ENCODE results near the gene AKTIP. TPM values are rescaled to one million over a fixed set of nuclear protein-coding genes. Genes with fewer than 3 reads are reported as not detected.
"Not testable (repeated sequence)": the region's sequence is repeated elsewhere in the genome, so short reads cannot be mapped to it uniquely, and the experiment has no call there.

Gene AKTIP
- total RNA-seq, 2 donors from 2014 or later: 21.6 to 38.1 TPM

- peaks cover 0 to 11% of the 10 kb centered on the region in 2 donors for H3K36me3 Mint-ChIP-seq
- no peaks in the 10 kb centered on the region for H3K9me3 Mint-ChIP-seq
- DNase-seq (ENCODE audit: low spot score in 2 of 2): no peak
- no peak for ATAC-seq
- H3K27ac Mint-ChIP-seq: no peak overlapping the region
These were observed 20.3 kb upstream of the AKTIP start for GRCh38 chr16:53523126-53523804.

DNA sequence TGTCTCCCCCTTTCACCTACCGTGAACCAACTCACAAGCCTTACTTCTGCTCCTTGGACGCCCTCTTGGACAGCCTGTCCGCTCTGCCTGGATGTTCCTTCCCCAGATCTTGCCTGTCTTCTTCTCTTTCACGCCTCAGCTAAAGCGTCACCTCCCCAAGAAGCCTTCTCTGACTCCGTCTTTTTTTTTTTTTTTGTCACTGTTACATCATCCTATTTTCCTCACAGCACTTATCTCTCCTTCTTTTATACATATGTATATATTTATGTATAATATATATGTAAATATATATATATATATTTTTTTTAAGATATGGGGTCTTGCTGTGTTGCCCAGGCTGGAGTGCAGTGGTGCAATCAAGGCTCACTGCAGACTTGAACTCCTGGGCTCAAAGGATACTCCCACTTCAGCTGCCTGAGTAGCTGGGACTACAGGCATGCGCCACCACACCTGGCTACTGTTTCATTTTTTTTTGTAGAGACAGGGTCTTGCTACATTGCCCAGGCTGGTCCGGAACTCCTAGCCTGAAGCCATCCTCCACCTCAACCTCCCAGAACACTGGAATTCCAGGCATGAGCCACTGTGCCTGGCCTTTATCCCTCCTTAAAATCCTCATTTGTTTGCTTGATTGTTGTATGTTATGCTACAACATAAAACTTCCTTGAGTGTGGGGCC, 16.5 kb upstream of the AKTIP start:
- H3K36me3 Mint-ChIP-seq: peaks cover 0 to 30% of the 10 kb centered on the region in 2 donors
- ATAC-seq (peak in 1 of 2 donors; percentile 10), DNase-seq (ENCODE audit: low spot score in 2 of 2) (no peak)
- H3K9me3 Mint-ChIP-seq: no peaks in the 10 kb centered on the region
- H3K27ac Mint-ChIP-seq: peak overlapping the region; percentile 81 to 91

DNA sequence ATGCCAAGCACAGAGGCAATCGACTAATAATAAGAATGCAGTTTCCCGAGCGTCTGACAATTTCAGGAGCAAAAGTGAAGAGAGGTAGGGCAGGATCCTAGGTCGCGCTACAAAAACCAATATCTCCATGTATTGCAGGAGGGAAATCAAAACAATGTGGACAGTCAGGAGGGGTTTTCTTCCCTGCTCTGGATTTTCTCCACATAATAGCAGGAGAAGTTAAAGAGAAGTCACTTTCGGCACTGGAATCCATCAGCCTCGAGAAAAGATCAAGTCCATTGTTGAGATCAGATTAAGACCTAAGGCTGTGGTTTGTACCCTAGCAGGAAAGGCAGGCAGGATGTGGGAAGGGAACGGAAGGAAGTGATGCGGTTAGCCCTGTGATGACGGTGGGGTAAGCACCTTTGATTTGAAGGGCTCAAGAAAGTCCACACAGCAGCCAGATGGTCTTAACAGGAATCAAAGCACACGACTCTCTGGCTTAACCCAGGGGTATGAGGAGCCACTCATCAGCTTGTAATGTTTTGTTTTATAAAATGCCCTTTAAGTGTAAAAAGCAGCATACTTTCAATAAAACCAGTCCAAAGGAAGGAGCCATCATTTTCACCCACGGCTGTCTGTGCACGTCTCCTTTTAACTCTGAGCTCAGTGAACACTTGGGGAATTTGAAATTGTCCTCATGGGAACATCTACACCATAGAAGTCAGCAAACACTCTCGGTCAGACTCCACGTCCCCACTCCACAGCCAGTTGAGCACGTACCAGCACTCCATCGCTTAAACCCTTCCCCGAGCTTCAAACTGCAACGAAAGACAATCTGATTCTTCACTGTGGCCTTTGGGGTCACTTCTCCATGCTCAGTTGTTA, 15.8 kb upstream of the AKTIP start:
- peak overlapping the region; percentile 81 to 91 for H3K27ac Mint-ChIP-seq
- H3K9me3 Mint-ChIP-seq: peaks cover 0 to 6% of the 10 kb centered on the region in 2 donors
- H3K36me3 Mint-ChIP-seq: peaks cover 0 to 36% of the 10 kb centered on the region in 2 donors

GRCh38 chr16:53517851-53518250, 14.8 kb upstream of the AKTIP start:
- ATAC-seq: no peak
- peaks cover 0 to 6% of the 10 kb centered on the region in 2 donors for H3K9me3 Mint-ChIP-seq
- H3K27ac Mint-ChIP-seq: no peak overlapping the region
- H3K36me3 Mint-ChIP-seq: peaks cover 0 to 36% of the 10 kb centered on the region in 2 donors
- no peak for DNase-seq (ENCODE audit: low spot score in 2 of 2)

More for the DNA sequence above, 15.8 kb upstream of the AKTIP start:
- DNase-seq (ENCODE audit: low spot score in 2 of 2) (peak; percentile 56 to 83), ATAC-seq (peak; percentile 87 to 98)

- Mint-ChIP-seq H3K27ac (no peak overlapping the region), H3K9me3 (peaks cover 0 to 6% of the 10 kb centered on the region in 2 donors), H3K36me3 (peaks cover 0 to 36% of the 10 kb centered on the region in 2 donors)
- DNase-seq (ENCODE audit: low spot score in 2 of 2): no peak
- ATAC-seq: no peak
These were observed 12.8 kb upstream of the AKTIP start for GRCh38 chr16:53515811-53516210.

GRCh38 chr16:53515259-53515658, 12.2 kb upstream of the AKTIP start:
- no peak for DNase-seq (ENCODE audit: low spot score in 2 of 2)
- no peak for ATAC-seq
- H3K36me3 Mint-ChIP-seq: peaks cover 0 to 36% of the 10 kb centered on the region in 2 donors
- no peak overlapping the region for H3K27ac Mint-ChIP-seq
- H3K9me3 Mint-ChIP-seq: peaks cover 0 to 6% of the 10 kb centered on the region in 2 donors

DNA sequence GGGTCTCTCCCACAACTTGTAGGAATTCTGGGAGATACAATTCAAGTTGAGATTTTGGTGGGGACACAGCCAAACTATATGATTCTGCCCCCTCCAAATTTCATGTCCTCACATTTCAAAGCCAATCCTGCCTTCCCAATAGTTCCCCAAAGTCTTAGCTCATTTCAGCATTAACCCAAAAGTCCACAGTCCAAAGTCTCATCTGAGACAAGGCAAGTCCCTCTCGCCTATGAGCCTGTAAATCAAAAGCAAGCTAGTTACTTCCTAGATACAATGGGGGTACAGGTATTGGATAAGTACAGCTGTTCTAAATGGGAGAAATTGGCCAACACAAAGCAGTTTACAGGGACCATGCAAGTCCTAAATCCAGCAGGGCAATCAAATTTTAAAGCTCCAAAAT, 9.8 kb upstream of the AKTIP start:
- not testable (repeated sequence) for DNase-seq (ENCODE audit: low spot score in 2 of 2); H3K27ac Mint-ChIP-seq; H3K9me3 Mint-ChIP-seq; ATAC-seq
- H3K36me3 Mint-ChIP-seq: peaks cover 0 to 21% of the 10 kb centered on the region in 2 donors

- no peak overlapping the region for H3K27ac Mint-ChIP-seq
- no peak for ATAC-seq
These were observed 8.6 kb upstream of the AKTIP start for GRCh38 chr16:53511403-53512280.

GRCh38 chr16:53511084-53511402, 8.0 kb upstream of the AKTIP start:
- DNase-seq (ENCODE audit: low spot score in 2 of 2): no peak
- Mint-ChIP-seq H3K36me3 (peaks cover 0 to 16% of the 10 kb centered on the region in 2 donors), H3K9me3 (peaks cover 0 to 6% of the 10 kb centered on the region in 2 donors), H3K27ac (no peak overlapping the region)
- ATAC-seq: peak in 1 of 2 donors; percentile 28

More at GRCh38 chr16:53511403-53512280, 8.6 kb upstream of the AKTIP start:
- peaks cover 0 to 6% of the 10 kb centered on the region in 2 donors for H3K9me3 Mint-ChIP-seq
- peaks cover 0 to 19% of the 10 kb centered on the region in 2 donors for H3K36me3 Mint-ChIP-seq
- DNase-seq (ENCODE audit: low spot score in 2 of 2): no peak

GRCh38 chr16:53510704-53511070, 7.7 kb upstream of the AKTIP start:
- no peak overlapping the region for H3K27ac Mint-ChIP-seq
- peaks cover 0 to 6% of the 10 kb centered on the region in 2 donors for H3K9me3 Mint-ChIP-seq
- peak in 1 of 2 donors; percentile 20 for ATAC-seq
- peaks cover 0 to 12% of the 10 kb centered on the region in 2 donors for H3K36me3 Mint-ChIP-seq
- DNase-seq (ENCODE audit: low spot score in 2 of 2): no peak

GRCh38 chr16:53509906-53510703, 7.1 kb upstream of the AKTIP start:
- DNase-seq (ENCODE audit: low spot score in 2 of 2): peak in 1 of 2 donors; percentile 50
- peak; percentile 71 to 77 for ATAC-seq
- H3K27ac Mint-ChIP-seq: no peak overlapping the region
- peaks cover 0 to 12% of the 10 kb centered on the region in 2 donors for H3K36me3 Mint-ChIP-seq
- H3K9me3 Mint-ChIP-seq: peaks cover 0 to 9% of the 10 kb centered on the region in 2 donors

- no peak overlapping the region for H3K27ac Mint-ChIP-seq
- H3K36me3 Mint-ChIP-seq: peaks cover 8 to 10% of the 10 kb centered on the region in 2 donors
- peaks cover 0 to 5% of the 10 kb centered on the region in 2 donors for H3K9me3 Mint-ChIP-seq
- DNase-seq (ENCODE audit: low spot score in 2 of 2) (no peak), ATAC-seq (no peak)
These were observed 4.6 kb upstream of the AKTIP start for GRCh38 chr16:53507464-53508179.

DNA sequence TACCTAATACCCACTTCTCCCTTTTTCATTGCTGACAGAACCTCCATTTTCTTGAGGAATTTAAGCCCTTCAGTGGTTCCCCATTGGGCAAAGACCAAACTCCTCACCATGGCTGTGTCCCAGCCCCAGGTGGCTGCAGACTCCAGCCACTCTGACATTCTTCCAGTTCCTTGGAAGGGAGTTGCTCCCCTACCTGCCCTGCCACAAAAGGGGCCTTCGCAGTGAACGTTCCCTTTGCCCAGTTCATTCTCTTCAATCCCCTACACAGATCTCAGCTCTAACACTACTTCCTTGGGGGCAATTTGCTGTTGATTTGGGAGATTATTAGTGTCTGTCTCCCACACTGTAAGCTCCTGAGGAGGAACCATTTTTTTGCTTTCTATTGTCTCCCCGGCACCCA, 3.2 kb upstream of the AKTIP start:
- no peak for DNase-seq (ENCODE audit: low spot score in 2 of 2)
- Mint-ChIP-seq H3K27ac (no peak overlapping the region), H3K9me3 (peaks cover 0 to 5% of the 10 kb centered on the region in 2 donors), H3K36me3 (peaks cover 13 to 16% of the 10 kb centered on the region in 2 donors)
- ATAC-seq: no peak

DNA sequence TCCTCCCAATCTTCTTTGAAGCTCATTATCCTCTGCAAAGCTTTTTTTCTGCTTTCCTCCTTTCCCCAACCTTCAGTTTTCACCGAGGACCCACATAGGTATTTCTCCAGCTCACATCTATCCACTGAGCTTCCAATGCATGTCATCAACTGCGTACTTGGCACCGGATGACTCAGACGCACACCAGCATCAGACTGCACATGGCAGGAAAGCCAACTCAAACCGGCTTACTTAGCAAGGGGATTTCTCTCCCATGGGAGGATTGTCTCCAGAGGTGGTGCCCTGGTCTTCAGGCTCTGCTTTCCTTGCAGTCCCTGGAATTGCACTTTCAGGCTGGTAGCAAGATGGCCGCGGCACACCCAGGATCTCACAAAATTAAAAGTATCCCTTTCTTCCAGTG, 1.7 kb upstream of the AKTIP start:
- DNase-seq (ENCODE audit: low spot score in 2 of 2) (no peak), ATAC-seq (no peak)
- Mint-ChIP-seq H3K36me3 (peaks cover 16 to 18% of the 10 kb centered on the region in 2 donors), H3K9me3 (peaks cover 0 to 5% of the 10 kb centered on the region in 2 donors), H3K27ac (peak overlapping the region; percentile 92)
